ENCODE results near the gene CMTM8.

Gene CMTM8

GRCh38 chr3:32310336-32310735 lies 71.9 kb downstream of the CMTM8 start:
- DNase-seq: no peak

- DNase-seq: no peak
Observed at GRCh38 chr3:32310918-32311839, 72.7 kb downstream of the CMTM8 start.

- no peak for DNase-seq
Observed at GRCh38 chr3:32312251-32312650, 73.8 kb downstream of the CMTM8 start.

- no peak for DNase-seq
Observed at GRCh38 chr3:32313169-32313568, 74.7 kb downstream of the CMTM8 start.

- no peak for DNase-seq
Observed at GRCh38 chr3:32313723-32314473, 75.4 kb downstream of the CMTM8 start.

GRCh38 chr3:32315441-32315840 lies 77.0 kb downstream of the CMTM8 start:
- DNase-seq: no peak

GRCh38 chr3:32316319-32316718 lies 77.8 kb downstream of the CMTM8 start:
- DNase-seq: no peak

GRCh38 chr3:32316976-32317375 lies 78.5 kb downstream of the CMTM8 start:
- no peak for DNase-seq

- no peak for DNase-seq
Observed at GRCh38 chr3:32319607-32320006, 81.1 kb downstream of the CMTM8 start.

GRCh38 chr3:32320080-32320479 lies 81.6 kb downstream of the CMTM8 start:
- no peak for DNase-seq

- no peak for DNase-seq
Observed at GRCh38 chr3:32321095-32321790, 82.8 kb downstream of the CMTM8 start.

- DNase-seq: no peak
Observed at GRCh38 chr3:32322311-32322710, 83.8 kb downstream of the CMTM8 start.

- DNase-seq: no peak
Observed at GRCh38 chr3:32323604-32324003, 85.1 kb downstream of the CMTM8 start.

GRCh38 chr3:32325201-32325600 lies 86.7 kb downstream of the CMTM8 start:
- DNase-seq: no peak

GRCh38 chr3:32325927-32326326 lies 87.4 kb downstream of the CMTM8 start:
- no peak for DNase-seq

- DNase-seq: no peak
Observed at GRCh38 chr3:32326795-32327194, 88.3 kb downstream of the CMTM8 start.

GRCh38 chr3:32334675-32335074 lies 96.2 kb downstream of the CMTM8 start:
- DNase-seq: no peak

GRCh38 chr3:32335365-32336112 lies 97.1 kb downstream of the CMTM8 start:
- no peak for DNase-seq

GRCh38 chr3:32336113-32336498 lies 97.6 kb downstream of the CMTM8 start:
- DNase-seq: no peak

GRCh38 chr3:32337505-32337904 lies 99.0 kb downstream of the CMTM8 start:
- DNase-seq: no peak

- no peak for DNase-seq
Observed at GRCh38 chr3:32340039-32340438, 101.6 kb downstream of the CMTM8 start.

GRCh38 chr3:32340611-32341365 lies 102.3 kb downstream of the CMTM8 start:
- no peak for DNase-seq
